ENCODE results near the gene BCOR. TPM values are rescaled to one million over a fixed set of nuclear protein-coding genes. Genes with fewer than 3 reads are reported as not detected.

BCOR gene
- total and polyA plus RNA-seq, 9 of the 15 experiments (the other 6 are each of a cell fraction or from before 2014, with no cell fraction given), result 27.5 to 113 (median 37.6) TPM

DNA sequence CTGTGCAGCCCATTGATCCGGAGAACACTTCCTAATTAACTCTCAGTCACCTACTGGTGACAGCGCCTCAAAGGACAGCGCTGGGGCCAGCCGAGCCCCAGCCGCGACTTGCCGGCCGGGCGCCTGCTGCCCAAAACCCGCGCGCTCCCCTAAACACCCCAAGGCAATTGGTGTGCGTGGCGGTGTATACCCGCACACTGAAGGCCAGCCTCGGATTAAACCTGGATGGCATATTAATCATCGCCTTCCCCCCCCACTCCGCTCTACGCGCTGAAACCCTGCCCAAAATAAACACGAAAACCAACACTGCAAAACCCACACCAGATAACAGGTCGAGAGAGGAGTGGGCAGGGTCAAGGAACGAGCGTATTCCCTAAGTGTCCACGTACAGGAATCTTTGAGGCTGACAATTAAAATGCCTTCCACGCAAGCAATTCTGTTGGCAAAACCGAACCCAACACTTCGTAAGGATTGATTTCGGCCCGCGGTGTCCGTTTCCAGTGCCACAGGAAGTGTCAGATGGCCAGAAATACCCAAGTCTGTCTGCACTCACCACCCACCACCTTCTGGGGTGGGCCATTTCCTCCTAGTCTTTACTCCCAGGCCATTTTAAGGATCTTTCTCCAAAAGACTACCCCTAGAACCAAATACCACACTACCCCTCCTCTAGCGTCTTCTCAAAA is 2.7 kb downstream of the BCOR start (continued):
- TF ChIP-seq, protein P1, sequence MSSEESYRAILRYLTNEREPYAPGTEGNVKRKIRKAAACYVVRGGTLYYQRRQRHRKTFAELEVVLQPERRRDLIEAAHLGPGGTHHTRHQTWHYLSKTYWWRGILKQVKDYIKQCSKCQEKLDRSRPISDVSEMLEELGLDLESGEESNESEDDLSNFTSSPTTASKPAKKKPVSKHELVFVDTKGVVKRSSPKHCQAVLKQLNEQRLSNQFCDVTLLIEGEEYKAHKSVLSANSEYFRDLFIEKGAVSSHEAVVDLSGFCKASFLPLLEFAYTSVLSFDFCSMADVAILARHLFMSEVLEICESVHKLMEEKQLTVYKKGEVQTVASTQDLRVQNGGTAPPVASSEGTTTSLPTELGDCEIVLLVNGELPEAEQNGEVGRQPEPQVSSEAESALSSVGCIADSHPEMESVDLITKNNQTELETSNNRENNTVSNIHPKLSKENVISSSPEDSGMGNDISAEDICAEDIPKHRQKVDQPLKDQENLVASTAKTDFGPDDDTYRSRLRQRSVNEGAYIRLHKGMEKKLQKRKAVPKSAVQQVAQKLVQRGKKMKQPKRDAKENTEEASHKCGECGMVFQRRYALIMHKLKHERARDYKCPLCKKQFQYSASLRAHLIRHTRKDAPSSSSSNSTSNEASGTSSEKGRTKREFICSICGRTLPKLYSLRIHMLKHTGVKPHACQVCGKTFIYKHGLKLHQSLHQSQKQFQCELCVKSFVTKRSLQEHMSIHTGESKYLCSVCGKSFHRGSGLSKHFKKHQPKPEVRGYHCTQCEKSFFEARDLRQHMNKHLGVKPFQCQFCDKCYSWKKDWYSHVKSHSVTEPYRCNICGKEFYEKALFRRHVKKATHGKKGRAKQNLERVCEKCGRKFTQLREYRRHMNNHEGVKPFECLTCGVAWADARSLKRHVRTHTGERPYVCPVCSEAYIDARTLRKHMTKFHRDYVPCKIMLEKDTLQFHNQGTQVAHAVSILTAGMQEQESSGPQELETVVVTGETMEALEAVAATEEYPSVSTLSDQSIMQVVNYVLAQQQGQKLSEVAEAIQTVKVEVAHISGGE (CRISPR knock-in tag; IDR thresholded peaks at IDR 0.05), result no peak
- TF ChIP-seq PRPF4 (IDR thresholded peaks at IDR 0.05; ENCODE audit: insufficient read depth, low read depth, low read length, poor library complexity, severe bottlenecking) (peak; percentile 14), HNRNPL (IDR thresholded peaks at IDR 0.05; ENCODE audit: low read depth, low read length) (0 out of 2 replicates have a peak, but pooled peaks have one; percentile 10)
- TF ChIP-seq, protein P2, sequence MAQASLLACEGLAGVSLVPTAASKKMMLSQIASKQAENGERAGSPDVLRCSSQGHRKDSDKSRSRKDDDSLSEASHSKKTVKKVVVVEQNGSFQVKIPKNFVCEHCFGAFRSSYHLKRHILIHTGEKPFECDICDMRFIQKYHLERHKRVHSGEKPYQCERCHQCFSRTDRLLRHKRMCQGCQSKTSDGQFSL (CRISPR knock-in tag; IDR thresholded peaks at IDR 0.05), result peak; percentile 82
- TF ChIP-seq, protein P2 (tag; IDR thresholded peaks at IDR 0.05), result no peak; a peak in 1 of 4 replicates
